Fibroblast of lung (primary cell): ENCODE measurements around the gene RASIP1. TPM values are rescaled to one million over a fixed set of nuclear protein-coding genes. Genes with fewer than 3 reads are reported as not detected.

ENCODE experiments used
- DNase-seq, 2 donors: peaks; one replicate each; pipeline versions ENCODE4 v3.0.0 to v3.0.0-alpha.2; 2010; ENCODE audit warnings: low read depth in 2 of 2
- H2AFZ ChIP-seq: 2 replicates; pipeline ENCODE4 v1.5.1; 2012; ENCODE audit warnings: low read length, control low read depth, inconsistent platforms
- H3K27ac ChIP-seq: 2 replicates; pipeline ENCODE4 v1.5.1; 2011; ENCODE audit warnings: low read length, control low read depth; ENCODE audit not compliant: insufficient read depth
- H3K27me3 ChIP-seq: 2 replicates; pipeline ENCODE4 v1.5.1; 2011; ENCODE audit warnings: mild to moderate bottlenecking, low read length; ENCODE audit not compliant: control insufficient read depth, insufficient read depth
- H3K36me3 ChIP-seq: 2 replicates; pipeline ENCODE4 v1.5.1; 2011; ENCODE audit warnings: low read length; ENCODE audit not compliant: control insufficient read depth, insufficient read depth
- H3K4me1 ChIP-seq: 2 replicates; pipeline ENCODE4 v1.5.1; 2011; ENCODE audit warnings: low read length; ENCODE audit not compliant: control insufficient read depth, insufficient read depth; ENCODE audit errors: extremely low read depth
- H3K4me2 ChIP-seq: 2 replicates; pipeline ENCODE4 v1.5.1; 2011; ENCODE audit warnings: low read length, control low read depth; ENCODE audit not compliant: insufficient read depth; ENCODE audit errors: extremely low read depth
- H3K4me3 ChIP-seq, 4 experiments: fragments of 200-600 bp in 1 of 4; sonication (generic) in 1 of 4; replicated peaks in 1 of 4; 2 replicates each; pipeline ENCODE4 v1.5.1; 2011 to 2016; ENCODE audit warnings: low read length in 4 of 4, low read depth in 3 of 4, mild to moderate bottlenecking in 3 of 4, control low read depth in 2 of 4, inconsistent platforms in 1 of 4, mixed read lengths in 1 of 4; ENCODE audit not compliant: insufficient read depth in 1 of 4; ENCODE audit errors: control extremely low read depth in 1 of 4
- H3K79me2 ChIP-seq: 2 replicates; pipeline ENCODE4 v1.5.1; 2012; ENCODE audit warnings: mild to moderate bottlenecking, low read length, inconsistent platforms; ENCODE audit not compliant: control insufficient read depth, insufficient read depth
- H3K9ac ChIP-seq: 2 replicates; pipeline ENCODE4 v1.5.1; 2011; ENCODE audit warnings: mild to moderate bottlenecking, low read length, control low read depth; ENCODE audit not compliant: insufficient read depth
- H3K9me3 ChIP-seq: 2 replicates; pipeline ENCODE4 v1.5.1; 2012; ENCODE audit warnings: low read depth, low read length; ENCODE audit not compliant: control insufficient read depth, insufficient read depth
- H4K20me1 ChIP-seq: 2 replicates; pipeline ENCODE4 v1.5.1; 2011; ENCODE audit warnings: low read length; ENCODE audit not compliant: control insufficient read depth, insufficient read depth; ENCODE audit errors: extremely low read depth
- CTCF ChIP-seq, 2 donors: IDR thresholded peaks in 1 of 2; conservative IDR thresholded peaks in 1 of 2; 1 replicate in 1 of 2; 2 replicates in 1 of 2; pipeline ENCODE4 v1.5.1; 2011 to 2012; ENCODE audit warnings: low read length in 2 of 2, control low read depth in 1 of 2, inconsistent platforms in 1 of 2, low read depth in 1 of 2, mild to moderate bottlenecking in 1 of 2
- EZH2 ChIP-seq: IDR thresholded peaks from 2 replicates; pipeline ENCODE4 v1.5.1; 2012; ENCODE audit warnings: low read length, control low read depth, mild to moderate bottlenecking; ENCODE audit errors: missing control alignments
- polyA plus RNA-seq, 2 donors: library from polyadenylated mRNA; depleted of rRNA in 1 of 2; stranded (reverse) in 1 of 2; unstranded in 1 of 2; fragments of >200 nt; gene quantifications; 2 replicates each; pipeline ENCODE4 v1.2.1, GENCODE V29; 2011 to 2012; ENCODE audit warnings: missing spikeins in 1 of 2
- total RNA-seq: library from RNA; depleted of rRNA; stranded (reverse); fragments of >200 nt; gene quantifications from 2 replicates; pipeline ENCODE4 v1.2.1, GENCODE V29; 2014

Gene RASIP1
- total and polyA plus RNA-seq, 2 donors (not counting 1 experiment from before 2014, with no cell fraction given), result 0.99 to 1.6 TPM

DNA sequence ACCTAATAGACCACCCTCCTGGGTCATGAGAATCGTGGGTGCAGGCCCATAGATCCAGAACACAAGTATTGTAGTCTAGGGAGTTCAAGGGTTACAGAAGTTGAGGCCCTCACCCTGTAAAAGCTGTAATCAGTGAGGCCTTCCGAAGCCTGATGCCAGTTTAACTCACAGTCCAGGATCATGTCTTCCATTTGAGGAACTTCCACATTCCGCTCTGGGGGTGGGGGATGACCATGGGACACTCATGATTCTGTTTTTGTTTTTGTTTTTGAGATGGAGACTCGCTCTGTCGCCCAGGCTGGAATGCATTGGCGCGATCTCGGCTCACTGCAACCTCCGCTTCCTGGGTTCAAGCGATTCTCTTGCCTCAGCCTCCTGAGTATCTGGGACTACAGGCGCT is 1.7 kb upstream of the RASIP1 start:
- TF ChIP-seq CTCF (conservative IDR thresholded peaks at IDR 0.05 in 1 of 2, IDR thresholded peaks at IDR 0.05 in 1 of 2; ENCODE audit: low read depth in 1 of 2, low read length in 2 of 2) (no peak), EZH2 (no peak)
- no peaks in the 10 kb centered on the region for H3K36me3 ChIP-seq

DNA sequence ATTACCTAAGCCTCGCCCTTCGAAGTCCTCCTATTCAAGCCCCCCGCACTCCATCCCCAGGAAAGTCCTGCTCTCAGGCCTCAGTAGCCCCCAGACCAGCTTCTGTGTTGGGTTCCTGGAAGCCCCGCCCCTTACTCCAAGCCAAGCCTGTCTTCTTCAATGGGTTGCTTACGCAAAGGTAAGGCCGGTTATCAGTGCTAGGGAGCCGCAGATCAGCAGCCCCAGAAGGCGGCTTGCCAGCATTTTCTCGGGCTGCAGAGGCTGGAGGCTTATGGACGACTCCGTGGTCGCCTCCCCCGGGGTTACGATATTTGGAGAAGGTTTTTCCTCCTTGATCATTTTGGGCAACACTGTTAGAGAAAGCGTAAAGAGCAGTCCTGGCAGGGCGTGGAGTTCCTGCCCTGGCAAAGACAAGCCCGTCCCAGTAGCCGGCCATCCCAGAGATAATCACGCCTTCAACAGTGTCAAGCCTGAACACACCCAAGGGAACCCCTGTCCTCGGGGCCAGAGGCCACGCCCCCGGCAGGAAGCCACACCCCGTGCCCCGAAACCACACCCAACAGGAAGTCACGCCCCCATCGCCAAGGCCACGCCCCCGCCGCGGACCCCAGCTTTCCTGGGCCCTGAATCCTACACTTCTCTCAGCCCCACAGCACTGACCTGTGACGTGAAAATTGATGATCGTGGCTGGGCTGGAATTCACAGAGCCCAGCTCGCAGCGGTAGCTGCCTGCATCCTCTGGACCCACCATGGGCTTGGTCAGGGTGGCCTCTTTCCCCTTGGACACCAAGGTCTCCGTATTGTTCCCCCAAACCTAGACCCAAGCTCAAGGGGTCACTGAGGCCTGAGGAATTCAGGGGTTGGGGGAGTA is 954 bp upstream of the RASIP1 start:
- Histone ChIP-seq H3K36me3 (no peaks in the 10 kb centered on the region), H3K4me2 (no peak overlapping the region), H3K27ac (no peak overlapping the region), H2AFZ (no peak overlapping the region), H4K20me1 (no peaks in the 10 kb centered on the region), H3K27me3 (peaks cover 5% of the 10 kb centered on the region), H3K9ac (no peak overlapping the region), H3K4me3 (no peak overlapping the region), H3K4me1 (no peaks in the 10 kb centered on the region), H3K9me3 (no peaks in the 10 kb centered on the region), H3K79me2 (no peaks in the 10 kb centered on the region)
- DNase-seq, result no peak
- TF ChIP-seq CTCF (conservative IDR thresholded peaks at IDR 0.05 in 1 of 2, IDR thresholded peaks at IDR 0.05 in 1 of 2; ENCODE audit: low read depth in 1 of 2, low read length in 2 of 2), result no peak
- no peak for TF ChIP-seq EZH2

More for the DNA sequence above, 1.7 kb upstream of the RASIP1 start:
- Histone ChIP-seq H3K4me3 (no peak overlapping the region), H4K20me1 (no peaks in the 10 kb centered on the region), H3K27ac (no peak overlapping the region), H3K4me1 (no peaks in the 10 kb centered on the region), H3K9ac (no peak overlapping the region), H3K4me2 (no peak overlapping the region), H3K79me2 (no peaks in the 10 kb centered on the region), H3K9me3 (no peaks in the 10 kb centered on the region), H3K27me3 (peaks cover 5% of the 10 kb centered on the region), H2AFZ (no peak overlapping the region)
- DNase-seq, result no peak

DNA sequence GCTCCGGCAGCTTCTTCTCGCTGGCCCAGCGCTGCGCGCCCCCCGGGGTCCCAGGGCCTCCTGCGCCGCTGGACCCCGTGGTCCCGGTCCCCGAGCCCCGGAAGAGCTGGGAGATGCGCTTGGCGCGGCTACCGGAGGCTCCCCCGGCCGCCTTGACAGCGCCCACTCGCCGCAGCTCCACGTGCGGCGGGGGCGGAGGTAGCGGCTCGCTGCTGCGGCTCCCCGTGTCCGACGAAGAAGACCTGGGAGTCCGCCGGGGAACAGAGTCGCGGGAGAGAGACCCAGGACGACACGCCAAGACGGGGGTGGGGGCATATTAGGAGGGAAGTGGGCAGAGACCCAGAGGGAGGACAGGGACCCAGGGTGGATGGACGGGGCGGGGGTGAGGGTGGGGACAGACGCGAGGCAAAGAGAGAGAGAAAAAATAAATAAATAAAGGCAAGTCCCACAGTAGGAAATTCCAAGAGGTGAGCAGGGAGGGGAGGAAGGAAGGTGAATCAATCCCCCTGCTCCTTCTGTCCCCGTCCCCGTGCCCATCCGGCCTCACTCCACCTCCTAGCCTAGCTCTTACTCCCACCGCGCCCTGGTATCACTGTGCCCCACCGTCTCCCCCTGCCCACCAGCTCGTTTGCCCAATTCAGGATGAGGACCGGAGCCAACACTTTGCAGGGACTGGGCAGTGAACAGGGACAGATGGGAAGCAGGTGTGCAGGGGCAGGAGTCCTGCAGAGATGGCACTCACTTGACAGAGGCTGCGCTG is 826 bp downstream of the RASIP1 start:
- no peak overlapping the region for H2AFZ ChIP-seq
- no peaks in the 10 kb centered on the region for H3K79me2 ChIP-seq
- no peak overlapping the region for H3K27ac ChIP-seq
- H4K20me1 ChIP-seq, result no peaks in the 10 kb centered on the region
- no peak overlapping the region for H3K9ac ChIP-seq
- no peaks in the 10 kb centered on the region for H3K36me3 ChIP-seq
- peak overlapping the region; percentile 54 for H3K4me2 ChIP-seq
- DNase-seq, result no peak
- no peak for TF ChIP-seq CTCF (conservative IDR thresholded peaks at IDR 0.05 in 1 of 2, IDR thresholded peaks at IDR 0.05 in 1 of 2; ENCODE audit: low read depth in 1 of 2, low read length in 2 of 2)
- no peak for TF ChIP-seq EZH2
- H3K9me3 ChIP-seq, result no peaks in the 10 kb centered on the region
- peak overlapping the region in 1 of 4 experiments; percentile 43 for H3K4me3 ChIP-seq
- peaks cover 5% of the 10 kb centered on the region for H3K27me3 ChIP-seq
- no peaks in the 10 kb centered on the region for H3K4me1 ChIP-seq
